ENCODE measurements around the gene PRG3.
"Not testable (repeated sequence)": the region's sequence is repeated elsewhere in the genome, so short reads cannot be mapped to it uniquely, and the experiment has no call there.

Gene PRG3

DNA sequence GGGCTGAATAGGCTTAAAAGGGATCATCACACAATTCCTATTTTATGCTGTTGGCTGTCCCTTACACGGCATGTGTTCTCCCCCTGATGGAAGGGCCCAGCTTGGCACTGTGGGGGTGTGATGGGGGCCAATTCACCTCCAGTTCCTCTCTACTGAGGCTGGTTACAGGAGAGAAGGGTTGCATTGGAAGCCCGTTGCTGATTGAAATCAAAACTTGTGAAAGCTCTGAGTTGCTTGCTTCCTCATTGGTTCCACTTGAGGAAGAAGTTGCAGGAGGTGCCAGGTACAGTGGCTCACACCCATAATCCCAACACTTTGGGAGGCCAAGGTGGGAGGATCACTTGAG is 22.8 kb upstream of the PRG3 start:
- no peaks in the 10 kb centered on the region for H3K9me3 ChIP-seq (ENCODE audit: insufficient read depth, low read length)
- H3K4me3 ChIP-seq (ENCODE audit: insufficient read depth, low read length, poor library complexity, severe bottlenecking): no peak overlapping the region
- H3K9ac ChIP-seq (ENCODE audit: low read length): no peak overlapping the region
- no peaks in the 10 kb centered on the region for H4K20me1 ChIP-seq (ENCODE audit: low read depth, low read length)
- H3K4me2 ChIP-seq (ENCODE audit: low read depth, low read length, poor library complexity, severe bottlenecking): no peak overlapping the region
- TF ChIP-seq EZH2phosphoT487 (conservative IDR thresholded peaks at IDR 0.05; ENCODE audit: low read length) (no peak), CTCF (IDR thresholded peaks at IDR 0.05; ENCODE audit: insufficient read depth, low read length, poor library complexity, severe bottlenecking) (no peak)
- H3K27ac ChIP-seq (ENCODE audit: low read depth, low read length): no peak overlapping the region
- no peaks in the 10 kb centered on the region for H3F3A ChIP-seq (ENCODE audit: insufficient read depth)
- H2AFZ ChIP-seq (ENCODE audit: low read depth, low read length, severe bottlenecking): no peak overlapping the region
- no peaks in the 10 kb centered on the region for H3K79me2 ChIP-seq (ENCODE audit: insufficient read depth, low read length)
- H3K27me3 ChIP-seq (ENCODE audit: low read length): no peaks in the 10 kb centered on the region
- H3K36me3 ChIP-seq (ENCODE audit: low read length): peaks cover 2% of the 10 kb centered on the region; the same call in 1 of the 2 replicates
- H3K9me2 ChIP-seq (replicated peaks; ENCODE audit: insufficient read depth, low read length): no peaks in the 10 kb centered on the region

DNA sequence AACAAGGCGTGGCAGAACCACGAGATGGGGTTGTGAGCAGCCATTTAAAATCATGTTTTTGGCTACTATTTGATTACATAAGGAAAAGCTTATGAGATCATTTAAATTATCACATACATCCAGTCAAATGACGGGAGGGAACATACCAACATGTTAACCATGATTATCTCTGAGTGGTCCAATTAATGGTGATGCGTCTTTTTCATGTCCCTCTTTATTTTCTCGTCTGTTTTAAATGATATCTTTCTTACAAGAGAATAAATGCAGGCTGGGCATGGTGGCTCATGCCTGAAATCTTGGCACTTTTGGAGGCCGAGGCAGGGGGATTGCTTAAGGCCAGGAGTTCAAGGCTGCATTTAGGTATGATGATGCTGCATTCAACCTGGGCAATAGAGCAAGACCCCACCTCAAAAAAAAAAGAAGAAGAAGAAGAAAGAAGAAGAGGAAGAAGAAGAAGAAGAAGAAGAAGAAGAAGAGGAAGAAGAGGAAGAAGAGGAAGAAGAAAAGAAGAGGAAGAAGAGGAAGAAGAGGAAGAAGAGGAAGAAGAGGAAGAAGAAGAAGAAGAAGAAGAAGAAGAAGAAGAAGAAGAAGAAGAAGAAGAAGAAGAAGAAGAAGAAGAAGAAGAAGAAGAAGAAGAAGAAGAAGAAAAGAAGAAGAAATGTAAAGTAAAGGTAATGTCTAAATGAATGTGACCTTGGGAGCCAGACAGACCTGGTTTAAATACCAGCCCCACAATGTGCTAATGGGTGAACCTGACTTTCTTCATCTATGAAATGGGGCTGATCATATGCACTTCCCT is 22.3 kb upstream of the PRG3 start:
- not testable (repeated sequence) for H3K9me2 ChIP-seq (replicated peaks; ENCODE audit: insufficient read depth, low read length); H3K79me2 ChIP-seq (ENCODE audit: insufficient read depth, low read length); H3K36me3 ChIP-seq (ENCODE audit: low read length); H3F3A ChIP-seq (ENCODE audit: insufficient read depth); H2AFZ ChIP-seq (ENCODE audit: low read depth, low read length, severe bottlenecking); H3K9ac ChIP-seq (ENCODE audit: low read length); H3K4me2 ChIP-seq (ENCODE audit: low read depth, low read length, poor library complexity, severe bottlenecking); H3K4me3 ChIP-seq (ENCODE audit: insufficient read depth, low read length, poor library complexity, severe bottlenecking); H3K27me3 ChIP-seq (ENCODE audit: low read length); H3K27ac ChIP-seq (ENCODE audit: low read depth, low read length); H3K9me3 ChIP-seq (ENCODE audit: insufficient read depth, low read length); H4K20me1 ChIP-seq (ENCODE audit: low read depth, low read length)

- Histone ChIP-seq H3K27me3 (ENCODE audit: low read length) (no peaks in the 10 kb centered on the region), H3F3A (ENCODE audit: insufficient read depth) (no peaks in the 10 kb centered on the region), H4K20me1 (ENCODE audit: low read depth, low read length) (no peaks in the 10 kb centered on the region), H3K4me2 (ENCODE audit: low read depth, low read length, poor library complexity, severe bottlenecking) (no peak overlapping the region), H3K9me3 (ENCODE audit: insufficient read depth, low read length) (no peaks in the 10 kb centered on the region), H3K27ac (ENCODE audit: low read depth, low read length) (no peak overlapping the region), H3K36me3 (ENCODE audit: low read length) (no peaks in the 10 kb centered on the region; the same call in 1 of the 2 replicates), H2AFZ (ENCODE audit: low read depth, low read length, severe bottlenecking) (no peak overlapping the region), H3K4me3 (ENCODE audit: insufficient read depth, low read length, poor library complexity, severe bottlenecking) (no peak overlapping the region), H3K9me2 (replicated peaks; ENCODE audit: insufficient read depth, low read length) (no peaks in the 10 kb centered on the region), H3K79me2 (ENCODE audit: insufficient read depth, low read length) (no peaks in the 10 kb centered on the region), H3K9ac (ENCODE audit: low read length) (no peak overlapping the region)
- TF ChIP-seq EZH2phosphoT487 (conservative IDR thresholded peaks at IDR 0.05; ENCODE audit: low read length) (no peak), CTCF (IDR thresholded peaks at IDR 0.05; ENCODE audit: insufficient read depth, low read length, poor library complexity, severe bottlenecking) (no peak)
Measured at GRCh38 chr11:57402188-57403002, 21.4 kb upstream of the PRG3 start.
